AG10803 (cell line): ENCODE results near the gene DYRK3.
"Not testable (repeated sequence)": the region's sequence is repeated elsewhere in the genome, so short reads cannot be mapped to it uniquely, and the experiment has no call there.

Experiments used
- DNase-seq: peaks from one replicate; pipeline ENCODE4 v3.0.0; 2010; ENCODE audit warnings: low read depth
- H3K4me3 ChIP-seq: 2 replicates; pipeline ENCODE4 v1.5.1; 2011; ENCODE audit warnings: mild to moderate bottlenecking, low read length, control low read depth
- TF ChIP-seq, protein P1 (sequence below): conservative IDR thresholded peaks from 2 replicates; pipeline ENCODE4 v1.5.1; 2011; ENCODE audit warnings: mild to moderate bottlenecking, low read length, control low read depth, inconsistent platforms

The DYRK3 gene

GRCh38 chr1:206606867-206607266 is 28.5 kb upstream of the DYRK3 start:
- no peak overlapping the region for H3K4me3 ChIP-seq
- DNase-seq, result peak; percentile 18
- TF ChIP-seq, protein P1, sequence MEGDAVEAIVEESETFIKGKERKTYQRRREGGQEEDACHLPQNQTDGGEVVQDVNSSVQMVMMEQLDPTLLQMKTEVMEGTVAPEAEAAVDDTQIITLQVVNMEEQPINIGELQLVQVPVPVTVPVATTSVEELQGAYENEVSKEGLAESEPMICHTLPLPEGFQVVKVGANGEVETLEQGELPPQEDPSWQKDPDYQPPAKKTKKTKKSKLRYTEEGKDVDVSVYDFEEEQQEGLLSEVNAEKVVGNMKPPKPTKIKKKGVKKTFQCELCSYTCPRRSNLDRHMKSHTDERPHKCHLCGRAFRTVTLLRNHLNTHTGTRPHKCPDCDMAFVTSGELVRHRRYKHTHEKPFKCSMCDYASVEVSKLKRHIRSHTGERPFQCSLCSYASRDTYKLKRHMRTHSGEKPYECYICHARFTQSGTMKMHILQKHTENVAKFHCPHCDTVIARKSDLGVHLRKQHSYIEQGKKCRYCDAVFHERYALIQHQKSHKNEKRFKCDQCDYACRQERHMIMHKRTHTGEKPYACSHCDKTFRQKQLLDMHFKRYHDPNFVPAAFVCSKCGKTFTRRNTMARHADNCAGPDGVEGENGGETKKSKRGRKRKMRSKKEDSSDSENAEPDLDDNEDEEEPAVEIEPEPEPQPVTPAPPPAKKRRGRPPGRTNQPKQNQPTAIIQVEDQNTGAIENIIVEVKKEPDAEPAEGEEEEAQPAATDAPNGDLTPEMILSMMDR, result peak; percentile 49

DNA sequence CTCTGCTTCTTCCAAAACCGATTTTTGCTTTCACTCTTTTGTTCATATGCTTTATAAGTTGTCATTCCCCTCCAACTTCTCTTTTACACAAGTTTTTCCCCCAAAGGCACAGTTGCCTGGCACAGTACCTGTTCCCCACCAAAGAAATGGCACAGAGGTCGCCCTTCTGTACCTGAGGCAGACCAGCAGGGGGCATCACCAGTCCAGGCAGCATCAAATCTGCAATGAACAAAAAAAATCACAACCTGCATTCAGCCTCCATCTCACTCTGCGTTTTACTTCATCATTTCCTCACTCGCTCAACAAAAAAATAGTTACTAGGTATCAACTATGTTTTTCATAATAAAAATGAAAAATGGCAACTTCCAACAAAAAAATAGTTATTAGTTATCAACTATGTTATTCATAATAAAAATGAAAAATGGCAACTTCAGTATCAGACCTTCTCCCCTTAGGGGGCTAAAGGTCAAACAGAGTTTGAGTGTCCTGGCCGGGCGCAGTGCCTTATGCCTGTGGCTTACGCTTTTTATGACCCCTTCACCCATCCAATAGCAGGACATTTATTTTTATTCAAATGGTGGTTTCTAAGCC is 27.1 kb upstream of the DYRK3 start:
- H3K4me3 ChIP-seq, result no peak overlapping the region
- peak; percentile 44 for DNase-seq
- TF ChIP-seq, protein P1, result peak; percentile 75

GRCh38 chr1:206609229-206609991 is 25.9 kb upstream of the DYRK3 start:
- TF ChIP-seq, protein P1, result no peak
- no peak overlapping the region for H3K4me3 ChIP-seq
- DNase-seq, result peak; percentile 25

DNA sequence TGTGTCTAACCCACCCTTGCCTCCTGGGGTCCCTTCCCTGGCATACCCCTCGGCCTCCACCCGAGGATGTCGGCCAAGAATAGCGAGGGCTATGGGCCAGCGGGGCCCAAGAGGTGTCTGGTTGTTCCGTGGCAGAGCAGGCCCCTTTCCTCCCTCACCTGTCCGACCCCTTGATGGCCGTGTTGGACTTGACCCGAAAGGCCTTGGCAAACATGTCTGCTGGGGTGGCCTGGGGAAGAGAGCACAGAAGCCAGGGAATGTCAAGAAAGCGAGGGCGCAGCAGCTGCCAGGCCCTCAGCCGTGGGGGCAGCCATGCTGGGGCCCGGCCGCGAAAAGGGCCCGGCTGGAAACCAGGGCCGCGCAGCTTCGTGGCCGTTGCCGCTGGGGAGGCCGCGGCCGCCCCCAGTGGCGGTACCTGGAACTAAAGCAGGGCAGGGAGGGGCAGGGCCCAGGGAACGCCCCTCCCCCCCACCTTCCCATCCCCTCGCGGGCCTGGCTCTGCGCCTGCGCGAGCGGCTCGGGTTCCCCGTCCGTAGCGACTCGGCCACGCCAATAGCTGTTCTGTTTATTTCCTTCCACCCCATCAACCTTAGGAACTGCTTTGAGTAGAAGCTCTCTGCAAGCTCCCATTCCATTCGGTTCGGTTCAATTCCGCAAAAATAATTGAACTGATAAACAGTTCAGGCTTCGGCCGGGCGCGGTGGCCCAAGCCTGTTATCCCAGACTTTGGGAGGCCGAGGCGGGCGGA is 23.0 kb upstream of the DYRK3 start, which contains the start of gene EIF2D:
Gene EIF2D (minus strand): TSS at position 337 of the 748 bp plus-strand sequence. CDS start 123 bp downstream, at position 214.
- peak; percentile 89 for DNase-seq
- TF ChIP-seq, protein P1, result peak; percentile 68
- H3K4me3 ChIP-seq, result peak within 1 kb of the TSS; percentile 93

- not testable (repeated sequence) for H3K4me3 ChIP-seq, DNase-seq
These were observed 8.9 kb upstream of the DYRK3 start for GRCh38 chr1:206626396-206626795.

DNA sequence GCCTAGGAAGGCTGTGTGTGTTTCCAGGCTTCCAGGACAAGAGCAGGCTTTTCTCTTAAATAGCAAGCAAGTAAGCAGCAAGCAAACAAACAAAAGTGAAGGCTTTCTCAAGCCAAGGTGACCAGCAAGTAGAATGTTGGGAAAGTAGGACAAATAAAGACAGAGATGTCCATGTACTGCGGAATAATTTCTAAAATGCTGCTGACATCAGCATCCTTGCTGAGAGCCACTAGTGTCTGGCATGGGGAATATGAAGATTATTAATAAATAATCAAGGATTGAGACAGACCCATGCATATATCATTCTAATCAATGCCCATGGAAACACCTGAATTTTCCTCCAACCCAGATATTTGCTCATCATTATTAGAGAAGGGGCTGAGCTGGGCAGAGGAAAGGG is 6.4 kb upstream of the DYRK3 start:
- DNase-seq, result no peak
- TF ChIP-seq, protein P1, result no peak
- H3K4me3 ChIP-seq, result no peak overlapping the region

DNA sequence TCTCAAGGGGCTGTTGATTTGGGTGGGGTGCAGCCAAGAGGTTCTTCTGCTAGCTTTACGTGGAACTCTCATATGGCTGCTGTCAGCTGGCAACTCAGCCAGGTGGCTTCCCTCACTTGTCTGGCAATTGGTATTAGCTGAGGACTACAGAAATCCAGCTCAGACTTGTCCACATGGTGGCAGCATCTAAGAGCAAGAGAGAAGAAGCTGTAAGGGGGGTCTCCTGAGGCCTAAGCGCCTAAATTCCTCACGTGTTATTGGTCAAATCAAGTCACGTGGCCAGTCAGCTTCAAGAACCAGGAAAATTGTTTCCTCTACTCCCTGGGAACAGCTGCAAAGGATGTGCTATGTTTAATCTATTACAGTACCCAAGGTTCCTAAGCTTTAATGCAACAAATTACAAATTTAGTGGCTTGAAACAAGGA is 4.2 kb upstream of the DYRK3 start:
- DNase-seq, result peak; percentile 85
- TF ChIP-seq, protein P1, result peak; percentile 60
- H3K4me3 ChIP-seq, result no peak overlapping the region
